H9 (cell line): ENCODE results near the gene OR52N2. TPM values are rescaled to one million over a fixed set of nuclear protein-coding genes. Genes with fewer than 3 reads are reported as not detected.
A peak's percentile ranks its signal among the peaks of the same experiment; 100 is the strongest.

ENCODE experiments used
- DNase-seq: peaks from one replicate; pipeline ENCODE4 v3.0.0-alpha.2; 2017
- H2AFZ ChIP-seq: one replicate; pipeline ENCODE4 v1.6.1; 2013; ENCODE audit warnings: mild to moderate bottlenecking, low read length, control low read depth, moderate library complexity
- H2AK5ac ChIP-seq: 2 replicates; pipeline ENCODE4 v1.6.1; 2013; ENCODE audit warnings: low read length, control low read depth, mixed read lengths; ENCODE audit not compliant: insufficient read length
- H2BK120ac ChIP-seq: one replicate; pipeline ENCODE4 v1.6.1; 2013; ENCODE audit warnings: low read depth, mild to moderate bottlenecking, low read length, control low read depth, inconsistent platforms; ENCODE audit not compliant: poor library complexity, severe bottlenecking
- H2BK12ac ChIP-seq: 2 replicates; pipeline ENCODE4 v1.6.1; 2013; ENCODE audit warnings: low read length, control low read depth, mixed read lengths, low read depth; ENCODE audit not compliant: insufficient read length
- H2BK15ac ChIP-seq: 2 replicates; pipeline ENCODE4 v1.6.1; 2013; ENCODE audit warnings: low read depth, low read length, control low read depth
- H2BK20ac ChIP-seq: one replicate; pipeline ENCODE4 v1.6.1; 2013; ENCODE audit warnings: low read depth, mild to moderate bottlenecking, low read length, control low read depth, inconsistent platforms; ENCODE audit not compliant: poor library complexity, severe bottlenecking
- H2BK5ac ChIP-seq: 2 replicates; pipeline ENCODE4 v1.6.1; 2013; ENCODE audit warnings: low read length, control low read depth, mixed read lengths; ENCODE audit not compliant: insufficient read length
- H3K14ac ChIP-seq: 2 replicates; pipeline ENCODE4 v1.6.1; 2013; ENCODE audit warnings: low read length, control low read depth; ENCODE audit not compliant: insufficient read depth
- H3K18ac ChIP-seq: 2 replicates; pipeline ENCODE4 v1.6.1; 2013; ENCODE audit warnings: low read depth, mild to moderate bottlenecking, mixed read lengths, low read length, control low read depth; ENCODE audit not compliant: insufficient read length
- H3K23ac ChIP-seq: 2 replicates; pipeline ENCODE4 v1.6.1; 2013; ENCODE audit warnings: low read length, control low read depth, mixed read lengths, low read depth; ENCODE audit not compliant: insufficient read length
- H3K23me2 ChIP-seq: 2 replicates; pipeline ENCODE4 v1.6.1; 2013; ENCODE audit warnings: low read depth, mild to moderate bottlenecking, mixed read lengths, low read length, control low read depth; ENCODE audit not compliant: insufficient read length, poor library complexity, severe bottlenecking
- H3K27ac ChIP-seq: 2 replicates; pipeline ENCODE4 v1.5.1; 2013; ENCODE audit warnings: low read length, control low read depth, mixed read lengths, low read depth; ENCODE audit not compliant: insufficient read length
- H3K27me3 ChIP-seq: 2 replicates; pipeline ENCODE4 v1.6.1; 2013; ENCODE audit warnings: low read length, control low read depth, inconsistent platforms; ENCODE audit not compliant: insufficient read depth
- H3K4ac ChIP-seq: 2 replicates; pipeline ENCODE4 v1.6.1; 2013; ENCODE audit warnings: low read depth, mild to moderate bottlenecking, control low read depth, inconsistent platforms, low read length, moderate library complexity
- H3K4me1 ChIP-seq: 2 replicates; pipeline ENCODE4 v1.6.1; 2013; ENCODE audit warnings: low read length, control low read depth, inconsistent platforms; ENCODE audit not compliant: insufficient read depth
- H3K4me2 ChIP-seq: 2 replicates; pipeline ENCODE4 v1.6.1; 2013; ENCODE audit warnings: low read length, control low read depth, mixed read lengths; ENCODE audit not compliant: insufficient read length, insufficient read depth
- H3K56ac ChIP-seq: 2 replicates; pipeline ENCODE4 v1.6.1; 2013; ENCODE audit warnings: low read depth, mild to moderate bottlenecking, mixed read lengths, low read length, control low read depth; ENCODE audit not compliant: insufficient read length
- H3K79me1 ChIP-seq: 2 replicates; pipeline ENCODE4 v1.6.1; 2013; ENCODE audit warnings: low read depth, mild to moderate bottlenecking, moderate library complexity, low read length, control low read depth, inconsistent platforms; ENCODE audit not compliant: insufficient read depth, poor library complexity, severe bottlenecking
- H3K79me2 ChIP-seq: 2 replicates; pipeline ENCODE4 v1.6.1; 2013; ENCODE audit warnings: low read length, control low read depth, inconsistent platforms; ENCODE audit not compliant: insufficient read depth
- H3K9ac ChIP-seq: 2 replicates; pipeline ENCODE4 v1.6.1; 2013; ENCODE audit warnings: low read length, control low read depth, mixed read lengths; ENCODE audit not compliant: insufficient read length; ENCODE audit errors: extremely low read depth
- H3K9me3 ChIP-seq: one replicate; pipeline ENCODE4 v1.6.1; 2013; ENCODE audit warnings: low read depth, low read length, inconsistent platforms; ENCODE audit not compliant: control insufficient read depth
- H3T11ph ChIP-seq: one replicate; pipeline ENCODE4 v1.6.1; 2013; ENCODE audit warnings: mild to moderate bottlenecking, low read length, control low read depth, inconsistent platforms
- H4K20me1 ChIP-seq: one replicate; pipeline ENCODE4 v1.6.1; 2013; ENCODE audit not compliant: control insufficient read depth, insufficient read length, insufficient read depth
- H4K5ac ChIP-seq: 2 replicates; pipeline ENCODE4 v1.6.1; 2013; ENCODE audit warnings: low read depth, mild to moderate bottlenecking, mixed read lengths, low read length, control low read depth; ENCODE audit not compliant: insufficient read length
- H4K8ac ChIP-seq: replicated peaks from 2 replicates; pipeline ENCODE4 v1.6.1; 2013; ENCODE audit warnings: low read length, control low read depth, mixed read lengths, low read depth; ENCODE audit not compliant: insufficient read length
- H4K91ac ChIP-seq: 2 replicates; pipeline ENCODE4 v1.6.1; 2013; ENCODE audit warnings: low read depth, mild to moderate bottlenecking, moderate library complexity, mixed read lengths, low read length, control low read depth; ENCODE audit not compliant: insufficient read length
- H3K27ac Mint-ChIP-seq, 3 experiments: 2 replicates in 2 of 3; 3 replicates in 1 of 3; pipeline ENCODE4 v1.8.0; 2020 to 2021; ENCODE audit warnings: mixed read lengths in 3 of 3, mild to moderate bottlenecking in 1 of 3, moderate library complexity in 1 of 3
- H3K27me3 Mint-ChIP-seq: 2 replicates; pipeline ENCODE4 v1.8.0; 2021; ENCODE audit warnings: low read depth, mild to moderate bottlenecking, moderate library complexity, mixed read lengths
- H3K36me3 Mint-ChIP-seq, 3 experiments: 2 replicates in 2 of 3; 3 replicates in 1 of 3; pipeline ENCODE4 v1.8.0; 2020 to 2021; ENCODE audit warnings: low read depth in 3 of 3, mixed read lengths in 3 of 3; ENCODE audit not compliant: insufficient read depth in 1 of 3
- H3K4me1 Mint-ChIP-seq, 2 experiments: 2 replicates each; pipeline ENCODE4 v1.8.0; 2020; ENCODE audit warnings: mixed read lengths in 2 of 2
- H3K4me3 Mint-ChIP-seq, 2 experiments: 2 replicates in 1 of 2; 3 replicates in 1 of 2; pipeline ENCODE4 v1.8.0; 2020 to 2021; ENCODE audit warnings: mild to moderate bottlenecking in 2 of 2, mixed read lengths in 2 of 2, moderate library complexity in 1 of 2
- H3K9me3 Mint-ChIP-seq, 2 experiments: 2 replicates in 1 of 2; 3 replicates in 1 of 2; pipeline ENCODE4 v1.8.0; 2020; ENCODE audit warnings: mild to moderate bottlenecking in 2 of 2, mixed read lengths in 2 of 2, moderate library complexity in 1 of 2
- WGBS: extraction: QIAGEN DNeasy Blood & Tissue Kit; methylation state at CpG from one replicate; pipeline ENCODE4 v1.1.7; 2013; ENCODE audit warnings: missing lambda C conversion rate, low lambda C conversion rate, mixed read lengths; ENCODE audit not compliant: insufficient read length; ENCODE audit errors: extremely low coverage; 5-methylcytosine and 5-hydroxymethylcytosine counted together
- total RNA-seq: library from RNA; stranded (reverse); gene quantifications from 2 replicates; pipeline ENCODE4 v1.2.1, GENCODE V29; 2021
- TF ChIP-seq, protein P1 (sequence below): fragments of 200-600 bp; sonication (generic); conservative IDR thresholded peaks from 3 replicates; pipeline ENCODE4 v1.8.0; 2021; ENCODE audit warnings: antibody characterized with exemption, mild to moderate bottlenecking

OR52N2 gene
- total RNA-seq, 1 experiment from 2014 or later, result not detected

- peaks cover 0 to 2% (median 0%) of the 10 kb centered on the region in 3 experiments; a peak in 2 of 7 replicates for H3K36me3 Mint-ChIP-seq
- Histone ChIP-seq H3K79me2 (no peaks in the 10 kb centered on the region), H3K4me1 (no peaks in the 10 kb centered on the region), H2BK5ac (no peak overlapping the region), H3K27ac (no peak overlapping the region), H3K56ac (no peak overlapping the region), H3K4me2 (peak overlapping the region; percentile 65), H4K8ac (no peak overlapping the region), H3T11ph (no peak overlapping the region), H2AK5ac (no peak overlapping the region), H4K20me1 (no peaks in the 10 kb centered on the region), H3K9ac (no peak overlapping the region), H2BK15ac (no peak overlapping the region), H3K18ac (no peak overlapping the region), H2BK120ac (no peak overlapping the region), H2AFZ (no peak overlapping the region), H2BK20ac (no peak overlapping the region), H4K5ac (no peak overlapping the region), H3K14ac (no peak overlapping the region), H4K91ac (no peak overlapping the region), H3K4ac (no peak overlapping the region), H3K9me3 (no peaks in the 10 kb centered on the region), H3K23ac (no peak overlapping the region), H3K79me1 (no peaks in the 10 kb centered on the region), H3K23me2 (no peaks in the 10 kb centered on the region), H2BK12ac (no peak overlapping the region), H3K27me3 (no peaks in the 10 kb centered on the region)
- H3K4me3 Mint-ChIP-seq, result peak overlapping the region; percentile 80
- peak overlapping the region in 2 of 3 experiments; percentile 71 to 89; a peak in 2 of 7 replicates for H3K27ac Mint-ChIP-seq
- peaks cover 24 to 31% of the 10 kb centered on the region in 2 experiments for H3K4me1 Mint-ChIP-seq
- DNase-seq, result no peak
- peaks cover 2% of the 10 kb centered on the region; the same call in 1 of the 2 replicates for H3K27me3 Mint-ChIP-seq
- TF ChIP-seq, protein P1, sequence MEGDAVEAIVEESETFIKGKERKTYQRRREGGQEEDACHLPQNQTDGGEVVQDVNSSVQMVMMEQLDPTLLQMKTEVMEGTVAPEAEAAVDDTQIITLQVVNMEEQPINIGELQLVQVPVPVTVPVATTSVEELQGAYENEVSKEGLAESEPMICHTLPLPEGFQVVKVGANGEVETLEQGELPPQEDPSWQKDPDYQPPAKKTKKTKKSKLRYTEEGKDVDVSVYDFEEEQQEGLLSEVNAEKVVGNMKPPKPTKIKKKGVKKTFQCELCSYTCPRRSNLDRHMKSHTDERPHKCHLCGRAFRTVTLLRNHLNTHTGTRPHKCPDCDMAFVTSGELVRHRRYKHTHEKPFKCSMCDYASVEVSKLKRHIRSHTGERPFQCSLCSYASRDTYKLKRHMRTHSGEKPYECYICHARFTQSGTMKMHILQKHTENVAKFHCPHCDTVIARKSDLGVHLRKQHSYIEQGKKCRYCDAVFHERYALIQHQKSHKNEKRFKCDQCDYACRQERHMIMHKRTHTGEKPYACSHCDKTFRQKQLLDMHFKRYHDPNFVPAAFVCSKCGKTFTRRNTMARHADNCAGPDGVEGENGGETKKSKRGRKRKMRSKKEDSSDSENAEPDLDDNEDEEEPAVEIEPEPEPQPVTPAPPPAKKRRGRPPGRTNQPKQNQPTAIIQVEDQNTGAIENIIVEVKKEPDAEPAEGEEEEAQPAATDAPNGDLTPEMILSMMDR, result no peak
- peaks cover 2 to 3% of the 10 kb centered on the region in 2 experiments; a peak in 4 of 5 replicates for H3K9me3 Mint-ChIP-seq
- WGBS, result no CpG with 5 or more reads among the region's 5 CpGs
These were observed 397 bp downstream of the OR52N2 start for GRCh38 chr11:5809122-5809519.
